Measurements from ENCODE around the gene RALA.
"Not testable (repeated sequence)": the region's sequence is repeated elsewhere in the genome, so short reads cannot be mapped to it uniquely, and the experiment has no call there.

The RALA gene

GRCh38 chr7:39650676-39651075 is 27.3 kb downstream of the RALA start:
- no peak for DNase-seq

DNA sequence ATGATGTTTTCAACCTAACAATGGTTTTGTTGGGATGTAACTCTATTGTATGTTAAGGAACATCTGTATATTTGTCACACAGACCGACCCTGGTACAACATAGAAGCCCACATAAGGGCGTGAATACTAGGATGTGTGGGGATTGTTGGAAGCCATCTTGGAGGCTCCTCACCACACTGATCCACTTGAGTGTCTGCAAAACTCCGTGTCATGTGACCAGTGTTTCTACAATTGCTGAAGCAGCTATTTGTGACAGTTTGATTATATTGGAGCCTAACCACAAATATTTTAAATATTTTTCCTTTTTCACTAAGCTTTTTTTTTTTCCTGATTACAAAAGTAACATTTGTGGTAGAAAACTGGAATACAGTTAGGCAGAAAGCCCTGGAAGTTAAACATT is 27.9 kb downstream of the RALA start:
- DNase-seq, result no peak

GRCh38 chr7:39656415-39656814 is 33.0 kb downstream of the RALA start:
- DNase-seq, result no peak

DNA sequence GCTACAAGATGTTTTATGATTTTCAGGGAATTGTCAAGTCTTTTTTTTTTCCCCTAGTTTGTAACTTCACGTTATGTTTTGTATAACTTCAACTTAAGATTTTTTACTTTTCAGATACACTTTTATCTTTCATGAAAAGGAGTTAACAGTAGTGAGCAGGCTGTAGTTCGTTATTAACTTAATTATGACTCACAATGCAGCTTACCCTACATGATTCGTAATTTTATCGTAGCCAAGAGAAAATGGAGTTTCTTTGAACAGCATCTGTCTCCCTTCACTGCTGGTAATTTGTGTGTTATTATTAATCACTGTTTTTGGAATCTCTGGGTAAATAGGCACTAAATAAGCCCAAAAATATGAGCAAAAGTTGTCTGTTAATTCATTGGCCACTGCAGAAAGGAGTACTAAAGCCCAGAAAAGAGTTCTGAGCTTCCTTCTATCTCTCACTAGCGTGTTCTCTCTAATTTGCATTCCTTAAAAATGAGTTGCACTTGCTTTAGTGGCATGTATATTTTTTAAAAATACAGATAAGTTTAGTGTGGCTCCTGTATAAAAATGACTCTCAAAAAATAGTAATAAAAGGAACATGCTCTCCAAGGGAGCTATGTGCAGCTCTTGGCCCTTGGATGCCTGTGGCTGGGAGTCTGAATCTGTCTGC is 36.1 kb downstream of the RALA start:
- DNase-seq, result no peak

DNA sequence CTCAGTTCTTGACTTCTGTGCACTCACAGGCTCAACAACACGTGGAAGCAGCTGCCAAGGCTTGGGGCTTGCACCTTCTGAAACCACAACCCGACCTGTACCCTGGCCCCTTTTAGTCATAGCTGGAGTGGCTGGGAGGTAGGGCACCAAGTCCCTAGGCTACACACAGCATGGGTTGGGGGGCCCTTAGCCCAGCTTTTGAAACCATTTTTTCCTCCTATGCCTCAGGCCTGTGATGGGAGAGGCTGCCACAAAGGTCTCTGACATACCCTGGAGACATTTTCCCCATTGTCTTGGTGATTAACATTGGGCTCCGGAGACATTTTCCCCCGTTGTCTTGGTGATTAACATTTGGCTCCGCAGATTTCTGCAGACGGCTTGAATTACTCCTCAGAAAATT is 38.6 kb downstream of the RALA start:
- no peak for DNase-seq

GRCh38 chr7:39663263-39663662 is 39.9 kb downstream of the RALA start:
- no peak for DNase-seq

- no peak for DNase-seq
Observed at GRCh38 chr7:39664057-39664456, 40.7 kb downstream of the RALA start.

DNA sequence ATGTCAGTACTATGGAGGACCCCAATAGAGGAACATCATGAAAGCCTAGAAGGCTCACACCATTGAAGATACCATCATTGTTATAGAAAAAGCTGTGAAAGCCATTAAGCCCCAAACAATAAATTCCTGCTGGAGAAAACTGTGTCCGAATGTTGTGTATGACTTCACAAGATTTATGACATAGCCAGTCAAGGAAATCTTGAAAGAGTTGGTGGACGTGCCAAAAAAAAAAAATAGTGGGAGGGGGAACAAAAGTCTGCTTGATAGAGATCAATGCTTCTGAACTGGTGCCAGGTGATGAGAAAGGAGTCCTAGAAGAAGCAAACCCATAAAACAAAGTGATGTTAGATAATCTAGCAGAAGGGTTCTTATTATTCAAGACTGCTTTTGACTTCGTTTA is 41.2 kb downstream of the RALA start:
- DNase-seq, result no peak

DNA sequence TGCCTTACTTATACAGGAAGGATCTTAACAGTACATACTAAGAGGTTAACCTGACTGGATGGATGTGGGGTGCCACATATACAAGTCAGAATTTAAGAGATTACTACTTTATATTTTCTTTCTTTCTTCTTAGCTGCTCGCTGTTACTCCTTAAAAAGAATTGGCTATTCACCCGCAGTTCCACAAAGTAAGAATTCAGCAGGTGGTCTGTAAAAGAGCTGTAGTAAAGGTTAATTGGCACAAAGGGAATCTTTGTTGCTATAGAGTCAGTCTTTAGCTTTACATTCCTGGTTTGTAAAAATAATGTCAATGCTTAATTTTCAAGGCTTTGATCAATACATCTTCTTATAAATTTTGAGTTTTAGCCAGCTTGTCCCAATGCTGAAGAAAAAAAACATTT is 43.2 kb downstream of the RALA start:
- no peak for DNase-seq

GRCh38 chr7:39667341-39667923 is 44.1 kb downstream of the RALA start:
- no peak for DNase-seq

DNA sequence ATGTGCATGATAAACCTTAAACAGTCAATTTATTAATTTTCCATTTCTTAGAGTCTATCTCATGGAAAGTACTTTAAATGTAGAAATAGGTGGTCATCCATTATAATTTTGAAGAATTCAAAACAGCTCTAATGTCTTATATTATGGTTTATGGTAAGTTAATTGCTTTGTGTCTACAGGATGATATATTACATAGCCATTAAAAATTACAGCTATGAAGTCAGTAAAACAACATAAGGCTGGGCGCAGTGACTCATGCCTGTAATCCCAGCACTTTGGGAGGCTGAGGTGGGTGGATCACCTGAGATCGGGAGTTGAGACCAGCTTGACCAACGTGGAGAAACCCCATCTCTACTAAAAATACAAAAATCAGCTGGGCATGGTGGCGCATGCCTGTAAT is 44.9 kb downstream of the RALA start:
- not testable (repeated sequence) for DNase-seq

- no peak for DNase-seq
Observed at GRCh38 chr7:39670052-39670451, 46.7 kb downstream of the RALA start.

DNA sequence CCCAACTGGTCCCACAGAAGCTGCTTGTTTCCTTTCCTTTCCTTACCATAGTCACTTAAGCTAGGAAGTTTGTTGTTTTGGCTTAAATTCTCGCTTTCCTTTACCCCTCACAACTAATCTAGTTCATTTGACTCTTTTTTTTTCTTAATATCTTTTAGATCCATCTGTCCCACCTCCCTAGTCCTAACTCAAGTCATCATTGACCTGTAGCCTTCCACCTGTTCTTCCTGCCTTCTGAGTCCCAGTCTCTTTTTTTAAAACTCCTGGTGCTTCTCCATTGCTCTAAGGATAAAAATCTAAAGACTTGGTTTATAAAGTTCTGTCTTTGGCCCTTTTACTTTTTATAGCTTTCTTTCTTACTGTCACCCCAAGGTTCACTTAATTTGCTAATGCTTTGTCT is 47.6 kb downstream of the RALA start:
- DNase-seq, result no peak

- no peak for DNase-seq
Observed at GRCh38 chr7:39672176-39672575, 48.8 kb downstream of the RALA start.

GRCh38 chr7:39673868-39674267 is 50.5 kb downstream of the RALA start:
- DNase-seq, result no peak

GRCh38 chr7:39674406-39674805 is 51.0 kb downstream of the RALA start:
- DNase-seq, result no peak

DNA sequence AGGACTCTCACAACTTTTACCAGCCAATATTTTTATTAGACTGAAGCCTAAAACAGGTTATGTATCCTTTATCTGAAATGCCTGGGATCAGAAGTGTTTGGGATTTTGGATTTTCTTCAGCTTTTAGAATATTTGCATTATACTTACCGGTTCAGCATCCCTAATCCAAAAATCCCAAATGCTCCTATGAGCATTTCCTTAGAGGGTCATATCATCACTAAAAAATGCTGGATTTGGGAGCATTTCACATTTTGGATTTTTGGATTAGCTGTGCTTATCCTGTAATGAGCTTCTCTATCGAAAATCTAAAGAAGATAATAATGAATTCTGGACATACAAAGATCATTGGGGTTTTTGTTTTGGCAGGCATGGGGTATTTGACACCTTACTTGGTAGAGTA is 53.0 kb downstream of the RALA start:
- no peak for DNase-seq

DNA sequence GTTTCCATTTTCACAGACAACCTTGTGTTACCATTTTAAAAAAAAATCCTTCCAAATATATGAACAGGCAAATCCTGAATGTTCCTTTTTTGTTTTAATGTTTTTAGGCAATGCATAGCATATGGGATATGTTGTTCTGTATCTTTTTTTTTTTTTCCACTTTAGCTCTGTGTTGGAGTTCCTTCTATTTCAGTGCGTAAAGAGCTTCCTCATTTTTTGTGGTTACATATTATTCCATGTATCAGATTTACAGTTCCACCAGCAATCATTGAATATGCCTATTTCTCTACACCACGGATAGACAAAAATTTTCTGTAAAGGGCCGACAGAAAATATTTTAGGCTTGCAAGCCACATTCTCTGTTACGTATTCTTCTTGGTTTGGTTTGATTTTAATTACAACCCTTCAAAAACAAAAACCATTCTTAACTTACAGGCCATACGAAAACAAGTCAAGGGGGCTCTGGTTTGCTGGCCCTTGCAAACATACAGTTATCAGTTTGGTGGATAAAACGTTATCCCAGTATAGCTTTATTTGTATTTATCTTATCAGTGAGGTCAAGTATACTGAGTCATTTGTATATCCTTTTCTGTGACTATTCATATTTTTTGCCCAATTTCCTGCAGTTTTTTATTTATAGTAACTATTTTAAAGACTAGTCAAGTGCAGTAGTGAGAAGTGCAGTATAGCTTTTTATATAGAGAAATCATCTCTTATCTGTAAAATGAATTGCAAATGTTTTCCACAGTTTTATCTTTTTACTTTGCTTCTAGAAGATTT is 55.7 kb downstream of the RALA start:
- DNase-seq, result no peak

- not testable (repeated sequence) for DNase-seq
Observed at GRCh38 chr7:39679874-39680273, 56.5 kb downstream of the RALA start.

- no peak for DNase-seq
Observed at GRCh38 chr7:39681887-39682441, 58.6 kb downstream of the RALA start.

GRCh38 chr7:39683216-39683845 is 60.0 kb downstream of the RALA start:
- no peak for DNase-seq

DNA sequence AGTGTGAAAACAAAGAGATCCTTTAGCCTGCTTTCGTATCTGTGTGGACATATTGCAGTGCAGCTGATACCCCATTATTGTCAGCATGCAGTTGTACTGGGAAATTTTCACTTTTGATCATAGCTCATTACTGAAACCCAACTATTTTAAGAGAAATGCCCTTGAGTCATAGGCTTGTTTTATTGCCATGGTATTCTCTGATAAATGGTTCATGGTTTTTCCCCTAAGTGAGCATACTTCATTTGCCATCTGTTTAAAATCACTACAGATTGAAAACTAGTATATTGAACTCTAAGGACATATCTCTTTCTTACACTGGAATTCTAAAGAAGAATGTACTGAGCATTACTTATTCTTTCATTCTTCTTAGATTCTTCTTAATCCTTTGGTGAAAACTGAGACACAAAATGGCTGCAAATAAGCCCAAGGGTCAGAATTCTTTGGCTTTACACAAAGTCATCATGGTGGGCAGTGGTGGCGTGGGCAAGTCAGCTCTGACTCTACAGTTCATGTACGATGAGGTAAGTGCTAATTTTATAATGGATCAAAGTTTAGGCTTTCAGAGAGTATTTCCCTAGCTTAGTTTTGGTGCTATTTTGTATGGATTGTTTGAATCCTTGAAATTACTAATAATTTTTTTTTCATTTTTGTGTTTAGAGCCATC is 63.0 kb downstream of the RALA start:
- DNase-seq, result no peak

Data from T1000 (cell line).